RPMI8226 (cell line): ENCODE data around the gene PRR12.
"Not testable (repeated sequence)": the region's sequence is repeated elsewhere in the genome, so short reads cannot be mapped to it uniquely, and the experiment has no call there.

ENCODE experiments used
- DNase-seq: peaks from one replicate; pipeline ENCODE4 v3.0.0-alpha.2; 2015

Gene PRR12

DNA sequence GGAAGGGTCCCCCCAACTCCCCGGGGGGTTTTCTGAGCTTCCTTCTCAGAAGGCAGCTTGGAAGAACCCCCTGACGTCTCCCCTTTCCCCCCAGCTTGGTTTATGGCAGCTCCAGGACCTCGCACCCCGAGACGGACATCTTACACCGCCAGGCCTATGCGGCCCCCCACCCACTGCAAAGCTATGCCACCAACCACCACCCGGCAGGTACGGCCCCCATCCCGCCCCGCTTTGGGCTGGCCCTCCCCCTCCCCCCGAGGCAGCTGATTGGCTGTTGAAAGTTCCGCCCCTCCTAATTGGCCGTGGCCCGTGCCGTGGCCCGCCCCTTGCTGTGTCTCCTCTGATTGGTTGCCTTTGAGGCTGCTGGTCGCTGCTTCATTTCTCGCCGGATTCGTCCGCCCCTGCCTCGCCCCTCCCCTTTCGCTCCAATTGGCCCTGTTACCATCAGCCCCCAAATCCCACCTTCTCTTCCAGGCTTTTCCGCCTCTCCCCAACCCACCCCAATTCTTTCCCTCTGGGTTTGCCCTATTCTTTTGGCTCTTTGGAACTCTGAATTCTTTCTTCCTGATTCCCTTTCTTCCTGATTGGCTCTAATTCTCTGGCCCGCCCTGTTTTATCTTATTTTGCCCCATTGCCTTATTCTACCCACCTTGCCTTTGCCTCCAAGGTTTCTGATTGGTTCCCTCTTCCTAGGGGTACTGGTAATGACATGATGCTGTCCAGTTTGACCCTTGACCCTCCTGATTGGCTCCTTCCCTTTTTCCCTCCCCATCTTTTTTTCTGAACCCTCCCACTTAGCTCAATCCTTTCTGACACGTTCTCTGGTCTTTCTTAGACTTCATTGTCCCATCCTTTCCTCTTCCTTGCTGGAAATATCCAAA is 2.5 kb downstream of the PRR12 start:
- DNase-seq = peak; percentile 92

DNA sequence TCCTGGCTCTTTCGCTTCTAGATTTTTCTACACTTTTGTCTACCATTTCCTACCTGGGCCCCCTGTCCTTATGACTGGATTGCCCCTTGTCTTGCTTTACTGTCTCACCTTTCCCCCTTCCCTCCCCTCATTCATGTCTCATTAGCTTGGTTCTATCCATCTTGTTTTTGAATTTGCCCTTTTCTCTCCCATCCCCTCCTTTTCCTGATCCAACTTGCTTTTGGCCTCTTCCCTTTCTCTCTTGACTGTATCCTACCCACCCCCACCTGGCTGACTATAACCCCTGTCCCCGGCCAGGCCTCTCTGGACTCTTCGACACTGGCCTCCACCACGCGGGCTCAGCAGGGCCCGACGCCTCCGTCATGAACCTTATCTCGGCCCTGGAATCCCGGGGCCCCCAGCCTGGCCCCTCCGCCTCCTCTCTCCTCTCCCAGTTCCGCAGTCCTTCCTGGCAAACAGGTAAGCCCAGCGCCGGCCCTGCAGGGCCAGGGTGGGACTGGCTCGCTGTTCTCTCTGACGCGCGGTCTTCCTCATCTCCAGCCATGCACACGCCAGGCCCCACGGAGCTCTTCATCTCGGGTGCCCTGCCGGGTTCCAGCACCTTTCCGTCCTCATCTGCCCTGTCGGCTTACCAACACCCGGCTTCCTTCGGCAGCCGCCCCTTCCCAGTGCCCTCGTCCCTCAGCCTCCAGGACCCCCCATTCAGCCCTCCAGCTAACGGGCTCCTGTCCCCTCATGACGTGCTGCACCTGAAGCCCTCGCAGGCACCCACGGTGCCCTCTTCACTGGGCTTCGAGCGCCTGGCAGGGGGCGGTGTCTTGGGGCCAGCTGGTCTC is 3.4 kb downstream of the PRR12 start:
- DNase-seq = no peak

DNA sequence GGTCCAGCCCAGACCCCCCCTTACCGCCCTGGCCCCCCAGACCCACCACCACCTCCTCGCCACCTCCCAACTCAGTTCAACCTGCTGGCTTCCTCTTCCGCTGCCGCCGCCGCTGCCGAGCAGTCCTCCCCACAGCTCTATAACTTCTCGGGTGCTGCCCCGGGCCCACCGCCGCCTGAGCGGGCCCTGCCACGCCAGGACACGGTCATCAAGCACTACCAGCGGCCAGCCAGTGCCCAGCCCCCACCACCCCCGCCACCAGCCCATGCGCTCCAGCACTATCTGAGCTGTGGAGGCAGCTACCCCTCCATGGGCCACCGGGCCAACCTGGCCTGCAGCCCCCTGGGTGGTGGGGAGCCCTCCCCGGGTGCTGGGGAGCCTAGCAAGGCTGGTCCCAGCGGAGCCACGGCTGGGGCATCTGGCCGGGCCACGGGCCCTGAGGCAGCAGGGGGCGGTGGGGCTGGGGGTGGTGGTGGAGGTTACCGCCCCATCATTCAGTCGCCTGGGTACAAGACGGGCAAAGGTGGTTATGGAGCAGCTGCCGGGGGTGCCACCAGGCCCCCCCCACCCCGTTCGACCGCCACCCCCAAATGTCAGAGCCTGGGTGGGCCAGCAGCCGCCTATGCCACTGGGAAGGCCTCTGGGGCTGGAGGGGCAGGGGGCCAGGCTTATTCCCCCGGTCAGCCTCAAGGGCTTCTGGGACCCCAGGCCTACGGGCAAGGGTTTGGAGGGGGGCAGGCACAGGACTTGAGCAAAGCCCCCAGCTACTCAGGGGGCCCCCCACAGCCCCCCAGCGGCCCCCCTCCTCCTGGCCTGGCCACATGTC is 4.2 kb downstream of the PRR12 start:
- no peak for DNase-seq

DNA sequence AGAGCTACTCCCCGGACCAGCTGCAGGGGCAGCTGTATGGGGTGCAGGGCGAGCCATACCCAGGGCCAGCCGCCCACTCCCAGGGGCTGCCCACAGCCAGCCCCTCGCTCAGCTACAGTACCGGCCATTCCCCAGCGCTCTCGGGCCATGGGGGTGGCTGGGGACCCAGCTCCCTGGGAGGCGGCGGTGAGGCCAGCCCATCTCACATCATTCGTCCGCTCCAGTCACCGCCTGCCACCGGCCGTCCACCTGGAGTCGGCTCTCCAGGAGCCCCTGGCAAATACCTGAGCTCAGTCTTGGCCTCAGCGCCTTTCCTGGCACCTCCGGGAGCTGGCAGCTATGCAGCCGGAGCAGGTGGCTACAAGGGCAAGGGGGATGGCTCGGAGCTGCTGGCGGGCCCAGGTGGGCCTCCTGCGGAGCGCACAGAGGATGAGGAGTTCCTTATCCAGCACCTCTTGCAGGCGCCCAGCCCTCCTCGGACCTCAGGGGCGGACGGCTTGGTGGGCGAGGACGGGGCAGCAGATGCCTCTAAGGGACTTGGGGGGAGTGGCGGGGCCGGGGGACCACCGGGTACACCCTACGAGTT is 4.9 kb downstream of the PRR12 start:
- DNase-seq = no peak

DNA sequence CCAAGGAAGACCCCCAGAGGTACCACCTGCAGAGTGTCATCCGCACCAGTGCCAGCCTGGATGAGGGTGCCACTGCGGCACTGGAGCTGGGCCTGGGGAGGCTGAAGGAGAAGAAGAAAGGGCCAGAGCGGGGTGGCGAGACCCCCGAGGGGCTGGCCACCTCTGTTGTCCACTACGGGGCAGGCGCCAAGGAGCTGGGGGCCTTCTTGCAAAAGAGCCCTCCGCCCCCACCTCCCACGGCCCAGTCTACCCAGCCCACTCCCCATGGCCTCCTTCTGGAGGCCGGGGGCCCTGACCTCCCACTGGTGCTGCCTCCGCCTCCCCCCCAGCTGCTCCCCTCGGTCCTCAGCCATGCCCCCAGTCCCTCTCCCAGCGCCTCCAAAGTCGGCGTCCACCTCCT is 5.4 kb downstream of the PRR12 start:
- no peak for DNase-seq

DNA sequence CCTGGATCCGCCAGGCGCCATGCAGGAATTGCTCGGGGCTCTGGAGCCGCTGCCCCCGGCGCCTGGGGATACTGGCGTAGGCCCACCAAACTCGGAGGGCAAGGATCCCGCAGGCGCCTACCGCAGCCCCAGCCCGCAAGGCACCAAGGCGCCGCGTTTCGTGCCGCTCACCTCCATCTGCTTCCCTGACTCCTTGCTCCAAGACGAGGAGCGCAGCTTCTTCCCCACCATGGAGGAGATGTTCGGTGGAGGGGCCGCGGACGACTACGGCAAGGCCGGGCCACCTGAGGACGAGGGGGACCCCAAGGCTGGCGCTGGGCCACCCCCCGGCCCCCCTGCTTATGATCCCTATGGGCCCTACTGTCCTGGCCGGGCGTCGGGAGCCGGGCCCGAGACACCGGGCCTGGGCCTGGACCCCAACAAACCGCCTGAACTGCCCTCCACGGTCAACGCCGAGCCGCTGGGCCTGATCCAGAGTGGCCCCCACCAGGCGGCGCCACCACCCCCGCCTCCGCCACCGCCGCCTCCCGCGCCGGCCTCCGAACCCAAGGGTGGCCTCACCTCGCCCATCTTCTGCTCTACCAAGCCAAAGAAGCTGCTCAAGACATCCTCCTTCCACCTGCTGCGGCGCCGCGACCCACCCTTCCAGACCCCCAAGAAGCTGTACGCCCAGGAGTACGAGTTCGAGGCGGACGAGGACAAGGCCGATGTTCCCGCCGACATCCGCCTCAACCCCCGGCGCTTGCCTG is 6.1 kb downstream of the PRR12 start:
- no peak for DNase-seq

DNA sequence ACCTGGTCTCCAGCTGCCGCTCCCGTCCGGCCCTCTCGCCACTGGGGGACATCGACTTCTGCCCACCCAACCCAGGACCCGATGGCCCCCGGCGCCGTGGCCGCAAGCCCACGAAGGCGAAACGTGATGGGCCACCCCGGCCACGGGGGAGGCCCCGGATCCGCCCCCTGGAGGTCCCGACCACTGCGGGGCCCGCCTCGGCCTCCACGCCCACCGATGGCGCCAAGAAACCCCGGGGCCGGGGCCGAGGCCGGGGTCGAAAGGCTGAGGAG is 6.7 kb downstream of the PRR12 start:
- no peak for DNase-seq

DNA sequence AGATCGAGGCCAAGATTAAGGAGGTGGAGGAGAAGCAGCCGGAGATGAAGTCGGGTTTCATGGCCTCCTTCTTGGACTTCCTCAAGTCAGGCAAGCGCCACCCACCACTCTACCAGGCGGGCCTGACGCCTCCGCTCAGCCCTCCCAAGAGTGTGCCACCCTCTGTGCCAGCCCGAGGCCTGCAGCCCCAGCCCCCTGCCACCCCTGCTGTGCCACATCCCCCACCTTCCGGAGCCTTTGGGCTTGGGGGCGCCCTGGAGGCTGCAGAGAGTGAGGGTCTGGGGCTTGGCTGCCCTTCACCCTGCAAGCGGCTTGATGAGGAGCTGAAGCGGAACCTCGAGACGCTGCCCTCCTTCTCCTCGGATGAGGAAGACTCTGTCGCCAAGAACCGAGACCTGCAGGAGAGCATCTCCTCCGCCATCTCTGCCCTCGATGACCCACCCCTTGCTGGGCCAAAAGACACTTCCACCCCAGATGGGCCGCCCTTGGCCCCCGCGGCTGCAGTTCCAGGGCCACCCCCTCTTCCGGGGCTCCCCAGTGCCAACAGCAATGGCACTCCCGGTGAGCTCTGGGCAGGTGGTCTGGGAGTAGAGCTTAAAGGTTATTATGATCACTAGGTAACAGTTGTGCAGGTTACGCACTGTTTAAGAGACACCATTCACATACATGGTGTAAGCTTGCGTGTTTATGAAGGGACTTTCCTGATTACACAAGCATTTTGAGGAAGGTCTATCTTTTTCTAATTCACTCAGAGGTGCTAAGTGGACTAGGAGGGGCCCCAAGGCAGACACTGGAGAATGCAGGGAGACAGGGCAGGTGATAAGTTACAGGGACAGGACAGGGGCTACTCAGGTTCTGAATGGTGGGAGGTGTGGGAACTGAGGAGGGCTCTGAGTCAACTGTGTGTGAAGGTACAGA is 8.7 kb downstream of the PRR12 start:
- DNase-seq = no peak

DNA sequence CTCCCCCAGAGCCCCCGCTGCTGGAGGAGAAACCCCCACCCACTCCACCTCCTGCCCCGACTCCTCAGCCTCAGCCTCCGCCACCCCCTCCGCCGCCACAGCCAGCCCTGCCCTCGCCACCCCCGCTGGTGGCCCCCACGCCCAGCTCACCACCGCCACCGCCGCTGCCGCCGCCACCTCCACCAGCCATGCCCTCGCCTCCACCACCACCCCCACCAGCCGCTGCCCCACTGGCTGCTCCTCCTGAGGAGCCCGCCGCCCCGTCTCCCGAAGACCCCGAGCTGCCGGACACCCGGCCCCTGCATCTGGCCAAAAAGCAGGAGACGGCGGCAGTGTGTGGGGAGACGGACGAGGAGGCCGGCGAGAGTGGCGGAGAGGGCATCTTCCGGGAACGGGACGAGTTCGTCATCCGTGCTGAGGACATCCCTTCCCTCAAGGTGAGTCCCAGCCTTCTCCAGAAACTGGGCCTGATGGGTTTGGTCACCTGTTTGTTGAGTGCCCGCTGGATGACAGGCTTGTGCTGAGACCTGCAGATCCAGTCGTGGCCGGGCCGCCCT is 10.6 kb downstream of the PRR12 start:
- DNase-seq = no peak

DNA sequence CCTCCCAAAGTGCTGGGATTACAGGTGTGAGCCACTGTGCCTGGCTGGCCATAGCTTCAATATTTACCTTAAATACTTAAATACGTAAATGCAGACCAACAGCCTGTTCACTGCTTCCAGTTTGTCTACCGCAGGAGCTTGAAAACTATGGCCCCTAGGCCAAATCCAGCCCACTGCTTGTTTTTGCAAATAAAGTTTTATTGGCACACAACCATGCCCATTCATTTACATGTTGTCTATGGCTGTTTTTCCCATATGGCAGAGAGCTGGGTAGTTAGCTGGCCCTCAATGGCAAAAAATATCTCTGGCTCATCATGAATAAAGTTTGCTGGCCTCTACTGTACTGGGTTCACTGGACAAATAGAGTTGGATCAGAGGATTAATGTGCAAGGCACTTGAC is 11.8 kb downstream of the PRR12 start:
- DNase-seq = no peak

DNA sequence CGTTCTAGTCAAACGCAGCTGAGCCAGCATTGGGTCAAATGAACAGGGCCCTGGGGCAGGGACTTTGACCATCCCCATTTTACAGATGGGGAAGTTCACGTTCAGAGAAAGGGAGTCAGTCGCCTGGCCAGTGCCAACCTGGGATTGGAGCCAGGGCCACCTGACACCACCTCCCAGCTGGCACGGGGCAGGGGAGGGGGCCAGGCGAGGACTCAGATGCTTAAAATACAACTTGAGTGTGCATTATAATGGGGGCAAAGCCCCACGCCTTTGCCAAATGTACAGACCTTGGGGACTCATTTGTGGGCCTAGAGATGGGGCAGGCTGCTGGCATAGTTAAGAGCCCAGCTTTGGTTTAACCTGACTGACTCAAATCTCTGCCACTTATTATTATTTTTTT is 14.6 kb downstream of the PRR12 start:
- no peak for DNase-seq

DNA sequence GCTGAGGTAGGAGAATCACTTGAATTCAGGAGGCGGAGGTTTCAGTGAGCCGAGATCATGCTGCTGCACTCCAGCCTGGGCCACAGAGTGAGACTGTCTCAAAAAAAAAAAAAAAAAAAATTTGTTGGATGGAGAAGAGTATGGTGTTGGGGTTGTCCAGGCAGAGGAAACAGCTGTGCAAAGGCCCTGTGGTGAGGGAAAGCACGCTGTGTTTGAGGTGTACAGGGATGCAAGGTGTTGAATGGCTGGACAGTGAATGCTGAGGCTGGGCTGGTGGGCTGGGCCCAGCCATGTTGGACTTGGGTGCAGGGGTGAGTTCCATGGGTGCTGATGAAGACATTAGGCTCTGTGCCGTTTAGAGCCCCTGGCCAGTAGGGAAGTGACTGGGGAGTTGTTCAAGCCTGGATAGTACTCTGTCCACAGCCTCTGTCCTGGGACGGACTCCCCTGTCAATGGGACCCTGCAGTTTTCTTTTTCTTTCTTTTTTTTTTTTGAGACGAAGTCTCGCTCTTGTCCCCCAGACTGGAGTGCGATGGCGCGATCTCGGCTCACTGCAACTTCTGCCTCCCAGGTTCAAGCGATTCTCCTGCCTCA is 18.6 kb downstream of the PRR12 start:
- DNase-seq = no peak

DNA sequence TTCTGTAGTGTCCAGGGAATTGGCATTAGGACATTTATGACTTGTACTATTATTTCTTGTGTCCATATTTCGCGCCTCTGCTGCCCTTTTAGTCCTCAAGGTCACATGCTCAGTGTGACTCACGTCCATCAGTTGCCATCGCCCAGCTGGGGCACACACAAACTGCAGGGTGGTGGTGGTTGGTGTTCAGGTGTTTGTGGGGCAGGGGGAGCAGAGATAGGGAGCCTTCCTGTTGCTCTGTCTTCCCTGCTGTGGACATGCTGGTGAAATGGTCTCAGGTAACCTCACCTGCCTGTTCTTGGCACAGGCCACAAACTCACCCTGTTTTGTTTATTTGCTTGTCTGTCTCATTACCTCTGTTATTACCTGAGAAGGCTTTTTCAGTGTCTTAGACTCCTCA is 22.4 kb downstream of the PRR12 start:
- no peak for DNase-seq

DNA sequence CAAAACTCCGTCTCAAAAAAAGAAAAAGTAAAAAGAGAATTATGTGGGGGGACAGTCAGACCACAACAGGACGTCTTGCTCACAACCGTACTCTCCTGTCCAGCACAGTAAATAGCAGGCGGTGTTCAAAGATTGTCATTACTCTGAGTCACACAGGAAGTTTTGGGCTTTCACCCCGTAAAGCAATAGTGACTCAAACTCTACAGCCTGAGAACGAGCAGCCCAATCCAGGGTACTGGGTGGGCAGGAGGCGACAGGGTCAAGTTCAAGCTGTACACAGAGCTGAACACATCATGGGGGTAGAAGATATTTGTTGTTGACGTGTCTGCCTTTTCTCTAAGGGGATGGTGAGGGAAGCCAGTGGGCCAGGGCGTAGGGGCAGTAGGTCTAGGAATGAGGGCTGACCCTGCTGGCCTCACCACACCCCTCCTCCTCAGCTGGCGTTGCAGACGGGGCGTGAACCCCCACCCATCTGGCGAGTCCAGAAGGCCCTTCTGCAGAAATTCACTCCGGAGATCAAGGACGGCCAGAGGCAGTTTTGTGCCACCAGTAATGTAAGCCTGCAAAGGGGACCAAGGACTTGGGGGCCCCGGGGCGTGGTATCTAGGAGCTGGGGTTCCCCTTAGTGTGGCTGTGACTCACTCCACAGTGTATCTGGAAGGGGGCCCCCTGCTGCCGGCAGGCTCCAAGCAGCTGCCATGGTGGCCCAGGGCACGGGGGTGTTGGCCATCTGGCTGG is 23.3 kb downstream of the PRR12 start:
- DNase-seq = no peak

DNA sequence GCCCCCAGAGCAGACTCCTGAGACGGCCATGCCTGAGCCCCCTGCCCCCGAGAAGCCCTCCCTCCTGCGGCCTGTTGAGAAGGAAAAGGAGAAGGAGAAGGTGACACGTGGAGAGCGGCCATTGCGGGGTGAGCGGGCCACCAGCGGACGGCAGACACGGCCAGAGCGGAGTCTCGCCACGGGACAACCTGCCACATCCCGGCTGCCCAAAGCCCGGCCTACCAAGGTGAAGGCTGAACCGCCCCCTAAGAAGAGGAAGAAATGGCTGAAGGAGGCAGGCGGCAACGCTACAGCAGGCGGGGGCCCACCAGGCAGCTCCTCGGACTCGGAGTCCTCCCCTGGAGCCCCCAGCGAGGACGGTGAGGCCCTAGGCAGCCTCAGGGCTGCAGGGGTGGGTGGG is 24.9 kb downstream of the PRR12 start:
- no peak for DNase-seq

DNA sequence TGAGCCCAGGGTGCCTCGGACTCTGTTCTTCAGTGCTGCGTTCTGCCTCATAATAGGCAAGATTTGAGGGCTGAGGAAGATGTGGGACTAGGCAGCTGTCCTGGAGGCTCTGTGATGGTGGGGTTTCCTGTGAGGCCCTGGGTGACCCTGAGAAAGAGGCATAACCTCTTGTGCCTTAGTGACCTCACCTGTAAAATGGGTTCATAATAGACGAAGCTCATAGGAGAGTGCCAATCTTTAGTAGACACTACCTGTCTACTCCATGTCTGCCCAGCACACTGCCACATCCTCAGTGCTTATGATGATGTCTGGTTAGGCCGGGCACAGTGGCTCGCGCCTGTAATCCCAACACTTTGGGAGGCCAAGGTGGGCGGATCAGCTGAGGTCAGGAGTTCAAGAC is 25.6 kb downstream of the PRR12 start:
- no peak for DNase-seq

DNA sequence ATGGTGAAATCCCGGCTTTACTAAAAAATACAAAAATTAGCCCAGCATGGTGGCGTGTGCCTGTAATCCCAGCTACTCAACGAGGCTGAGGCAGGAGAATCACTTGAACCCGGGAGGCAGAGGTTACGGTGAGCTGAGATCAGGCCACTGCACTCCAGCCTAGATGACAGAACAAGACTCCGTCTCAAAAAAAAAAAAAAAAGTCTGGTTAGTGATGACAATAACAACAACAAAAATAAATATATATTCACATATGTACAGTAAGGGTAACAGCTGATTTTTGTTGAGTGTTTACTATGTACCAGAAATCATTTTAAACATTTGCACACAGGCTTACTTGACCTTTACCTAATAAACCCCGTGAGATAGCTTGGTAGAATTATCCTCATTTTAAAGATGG is 26.0 kb downstream of the PRR12 start:
- no peak for DNase-seq

DNA sequence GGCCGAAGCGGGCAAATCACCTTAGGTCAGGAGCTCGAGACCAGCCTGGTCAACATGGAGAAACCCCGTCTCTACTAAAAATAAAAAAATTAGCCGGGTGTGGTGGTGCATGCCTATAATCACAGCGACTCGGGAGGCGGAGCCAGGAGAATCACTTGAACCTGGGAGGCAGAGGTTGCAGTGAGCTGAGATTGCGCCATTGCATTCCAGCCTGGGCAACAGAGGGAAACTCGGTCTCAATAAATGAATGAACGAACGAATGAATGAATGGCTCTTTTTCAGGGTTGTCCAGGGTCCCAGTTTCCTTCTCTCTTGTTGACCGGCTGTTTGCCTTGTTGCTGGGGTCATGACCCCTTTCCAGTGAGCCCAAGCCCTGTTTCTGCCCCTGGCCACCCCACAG is 26.9 kb downstream of the PRR12 start:
- not testable (repeated sequence) for DNase-seq

DNA sequence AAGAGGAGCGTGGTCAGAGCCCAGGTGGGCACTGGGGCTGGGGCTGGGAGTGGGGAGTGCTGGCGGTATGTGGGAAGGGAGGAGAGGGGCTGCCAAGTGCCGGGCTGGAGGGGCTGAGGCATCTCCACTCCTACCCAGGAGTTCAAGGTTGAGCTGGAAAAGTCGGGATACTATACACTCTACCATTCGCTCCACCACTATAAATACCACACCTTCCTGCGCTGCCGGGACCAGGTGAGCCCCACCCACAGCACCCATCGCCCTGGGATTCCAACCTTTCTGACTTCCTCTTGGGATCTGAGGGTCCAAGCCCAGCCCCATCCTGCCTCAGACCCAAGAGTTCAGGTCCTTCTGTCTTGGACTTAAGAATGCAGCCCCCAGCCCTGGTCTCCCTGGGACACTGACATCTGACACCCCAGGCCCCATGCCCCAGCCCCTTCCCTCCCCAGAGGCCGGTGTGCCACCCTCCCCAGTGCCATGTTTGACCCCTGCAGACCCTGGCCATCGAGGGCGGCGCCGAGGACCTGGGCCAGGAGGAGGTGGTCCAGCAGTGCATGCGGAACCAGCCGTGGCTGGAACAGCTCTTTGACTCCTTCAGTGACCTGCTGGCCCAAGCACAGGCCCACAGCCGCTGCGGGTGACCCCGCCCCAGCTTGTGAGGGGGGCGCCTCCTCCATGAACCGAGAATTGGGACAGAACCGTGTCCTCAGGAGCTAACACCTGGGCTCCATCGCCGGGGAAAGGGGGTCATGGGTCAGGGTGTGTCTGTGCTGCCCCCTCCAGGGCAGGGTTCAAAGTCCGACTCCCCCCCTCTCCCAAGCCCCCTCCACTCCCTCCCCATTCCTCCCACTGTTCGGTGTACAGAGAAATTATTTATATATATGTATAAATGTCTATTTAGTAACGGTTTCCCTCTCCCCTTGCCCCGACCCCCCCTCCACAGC is 34.3 kb downstream of the PRR12 start:
- no peak for DNase-seq
